T-cell (primary cell): ENCODE results near the gene ITSN1. TPM values are rescaled to one million over a fixed set of nuclear protein-coding genes. Genes with fewer than 3 reads are reported as not detected.

Experiments used
- ATAC-seq, 4 experiments: fragments of 200-7000 bp in 3 of 4; fragments of 150-1000 bp in 1 of 4; cut with Tn5 transposase; replicated peaks in 1 of 4; 1 replicate in 3 of 4; 2 replicates in 1 of 4; pipeline ENCODE4 v1.10.0; 2021; ENCODE audit warnings: moderate library complexity in 3 of 4, mild to moderate bottlenecking in 2 of 4, moderate number of reproducible peaks in 1 of 4
- CTCF ChIA-PET, 2 donors: fragments of 300-600 bp; sonication (Branson Sonifier 250); formaldehyde crosslinking; loops; one replicate each; lab custom pipeline; 2022; ENCODE audit warnings: antibody characterized with exemption in 2 of 2; lab: Charles Lee
- POLR2A ChIA-PET, 2 donors: fragments of 300-600 bp; sonication (Branson Sonifier 250); formaldehyde crosslinking; loops; one replicate each; lab custom pipeline; 2022; ENCODE audit warnings: antibody characterized with exemption in 2 of 2; lab: Charles Lee
- DNase-seq, 35 experiments: peaks; one replicate each; pipeline versions ENCODE4 v3.0.0 to v3.0.0-alpha.2; 2013 to 2023
- H3K27ac ChIP-seq: one replicate; pipeline ENCODE4 v1.5.1; 2013; ENCODE audit warnings: low read length
- H3K27me3 ChIP-seq, 2 experiments: replicated peaks in 1 of 2; 1 replicate in 1 of 2; 2 replicates in 1 of 2; pipeline versions ENCODE4 v1.6.1 to v1.7.0; 2013; ENCODE audit warnings: low read length in 1 of 2, mixed read lengths in 1 of 2; ENCODE audit not compliant: control insufficient read depth in 2 of 2, insufficient read depth in 2 of 2; ENCODE audit errors: extremely low read depth in 1 of 2
- H3K36me3 ChIP-seq, 2 donors: 1 replicate in 1 of 2; 2 replicates in 1 of 2; pipeline versions ENCODE4 v1.6.1 to v1.7.0; 2013; ENCODE audit warnings: low read length in 1 of 2; ENCODE audit not compliant: control insufficient read depth in 2 of 2, insufficient read depth in 1 of 2; ENCODE audit errors: extremely low read depth in 1 of 2
- H3K4me1 ChIP-seq, 2 experiments: 1 replicate in 1 of 2; 2 replicates in 1 of 2; pipeline versions ENCODE4 v1.6.1 to v1.7.0; 2013; ENCODE audit warnings: low read length in 2 of 2, mixed read lengths in 1 of 2; ENCODE audit not compliant: insufficient read depth in 2 of 2, control insufficient read depth in 1 of 2; ENCODE audit errors: extremely low read depth in 1 of 2
- H3K4me3 ChIP-seq, 2 donors: 1 replicate in 1 of 2; 2 replicates in 1 of 2; pipeline versions ENCODE4 v1.5.1 to v1.7.0; 2013; ENCODE audit warnings: mild to moderate bottlenecking in 2 of 2, low read length in 1 of 2, moderate library complexity in 1 of 2; ENCODE audit not compliant: control insufficient read depth in 1 of 2; ENCODE audit errors: extremely low read depth in 1 of 2
- H3K9me3 ChIP-seq: 2 replicates; pipeline ENCODE4 v1.7.0; 2013
- H3K27ac Mint-ChIP-seq, 2 donors: one replicate each; pipeline ENCODE4 v1.8.0; 2020 to 2021; ENCODE audit warnings: mild to moderate bottlenecking in 2 of 2, mixed read lengths in 2 of 2
- H3K27me3 Mint-ChIP-seq, 2 donors: one replicate each; pipeline ENCODE4 v1.8.0; 2021 to 2022; ENCODE audit warnings: mixed read lengths in 2 of 2
- H3K36me3 Mint-ChIP-seq: one replicate; pipeline ENCODE4 v1.8.0; 2021; ENCODE audit warnings: mixed read lengths
- H3K4me1 Mint-ChIP-seq, 3 donors: one replicate each; pipeline ENCODE4 v1.8.0; 2020 to 2022; ENCODE audit warnings: mixed read lengths in 3 of 3, mild to moderate bottlenecking in 1 of 3
- H3K4me3 Mint-ChIP-seq, 3 donors: one replicate each; pipeline ENCODE4 v1.8.0; 2020 to 2022; ENCODE audit warnings: mild to moderate bottlenecking in 3 of 3, mixed read lengths in 3 of 3, moderate library complexity in 3 of 3
- H3K9me3 Mint-ChIP-seq, 3 donors: one replicate each; pipeline ENCODE4 v1.8.0; 2020 to 2022; ENCODE audit warnings: mixed read lengths in 3 of 3
- WGBS: methylation state at CpG from one replicate; pipeline ENCODE4 v1.1.5; 2013; ENCODE audit warnings: missing lambda C conversion rate; ENCODE audit not compliant: insufficient coverage; 5-methylcytosine and 5-hydroxymethylcytosine counted together
- total RNA-seq, 35 experiments: library from RNA in 6 of 35; stranded (reverse) in 6 of 35; fragments of 120-200 nt in 1 of 35; gene quantifications; one replicate each; pipeline versions ENCODE4 v1.2.1 to v1.2.4 and lab custom pipeline; 2013 to 2026

The ITSN1 gene
- total RNA-seq, 5 donors from 2014 or later (not counting 1 experiment from before 2014, with no cell fraction given), result 2.3 to 3.9 (median 3.0) TPM

GRCh38 chr21:33839167-33839716, 196.9 kb downstream of the ITSN1 start:
- H3K9me3 Mint-ChIP-seq, result no peaks in the 10 kb centered on the region
- ChIA-PET CTCF (interaction anchor here in 1 of 2 donors (0.5 to 0.6 kb wide), 2 partner anchors 26 to 285 kb away, joined by 3 to 5 read pairs; no protein-coding TSS in a partner anchor), POLR2A (no interaction called here)
- no peak overlapping the region for H3K4me3 Mint-ChIP-seq
- Histone ChIP-seq H3K4me3 (no peak overlapping the region), H3K9me3 (no peaks in the 10 kb centered on the region), H3K36me3 (no peaks in the 10 kb centered on the region), H3K27me3 (no peaks in the 10 kb centered on the region), H3K27ac (no peak overlapping the region), H3K4me1 (no peaks in the 10 kb centered on the region)
- H3K27me3 Mint-ChIP-seq, result no peaks in the 10 kb centered on the region
- H3K4me1 Mint-ChIP-seq, result no peaks in the 10 kb centered on the region
- ATAC-seq (no peak), DNase-seq (no peak)
- H3K27ac Mint-ChIP-seq, result no peak overlapping the region
- 100% methylated on average over 2 of the region's 5 CpGs for WGBS
- H3K36me3 Mint-ChIP-seq, result no peaks in the 10 kb centered on the region

GRCh38 chr21:33839806-33840205, 197.5 kb downstream of the ITSN1 start:
- H3K27ac Mint-ChIP-seq, result no peak overlapping the region
- ChIA-PET CTCF (interaction anchor here in 1 of 2 donors (0.5 to 0.6 kb wide), 2 partner anchors 26 to 285 kb away, joined by 3 to 5 read pairs; no protein-coding TSS in a partner anchor), POLR2A (interaction anchor here in 1 of 2 donors (0.5 kb wide), 1 partner anchor 839 kb away, joined by 4 read pairs; no protein-coding TSS in a partner anchor)
- no peaks in the 10 kb centered on the region for H3K4me1 ChIP-seq
- no peaks in the 10 kb centered on the region for H3K27me3 Mint-ChIP-seq
- no peaks in the 10 kb centered on the region for H3K36me3 ChIP-seq
- DNase-seq (no peak), ATAC-seq (no peak)
- WGBS, result 94% methylated on average over 2 of the region's 5 CpGs
- H3K4me3 ChIP-seq, result no peak overlapping the region
- H3K27me3 ChIP-seq, result peaks cover 0 to 4% of the 10 kb centered on the region in 2 experiments
- no peaks in the 10 kb centered on the region for H3K36me3 Mint-ChIP-seq
- no peak overlapping the region for H3K4me3 Mint-ChIP-seq
- no peaks in the 10 kb centered on the region for H3K9me3 ChIP-seq
- H3K27ac ChIP-seq, result no peak overlapping the region
- no peaks in the 10 kb centered on the region for H3K4me1 Mint-ChIP-seq
- no peaks in the 10 kb centered on the region for H3K9me3 Mint-ChIP-seq

- no peaks in the 10 kb centered on the region for H3K9me3 ChIP-seq
- H3K27ac ChIP-seq, result no peak overlapping the region
- ChIA-PET POLR2A (no interaction called here), CTCF (no interaction called here)
- no peaks in the 10 kb centered on the region for H3K36me3 ChIP-seq
- Mint-ChIP-seq H3K36me3 (no peaks in the 10 kb centered on the region), H3K4me1 (no peaks in the 10 kb centered on the region), H3K27me3 (no peaks in the 10 kb centered on the region), H3K4me3 (no peak overlapping the region), H3K9me3 (peaks cover 0 to under 1% (median 0%) of the 10 kb centered on the region in 3 donors), H3K27ac (no peak overlapping the region)
- ATAC-seq, result no peak
- no CpG with 5 or more reads among the region's 5 CpGs for WGBS
- peaks cover 0 to 11% of the 10 kb centered on the region in 2 experiments for H3K27me3 ChIP-seq
- DNase-seq, result no peak
- H3K4me1 ChIP-seq, result no peaks in the 10 kb centered on the region
- no peak overlapping the region for H3K4me3 ChIP-seq
These were observed 198.5 kb downstream of the ITSN1 start for GRCh38 chr21:33840771-33841170.

GRCh38 chr21:33841561-33841960, 199.3 kb downstream of the ITSN1 start:
- no peaks in the 10 kb centered on the region for H3K4me1 Mint-ChIP-seq
- ATAC-seq, result no peak

GRCh38 chr21:33843216-33843615, 200.9 kb downstream of the ITSN1 start:
- no peaks in the 10 kb centered on the region for H3K4me1 ChIP-seq
- H3K4me1 Mint-ChIP-seq, result no peaks in the 10 kb centered on the region
- ChIA-PET CTCF (no interaction called here), POLR2A (interaction anchor here in 1 of 2 donors (0.6 kb wide), 1 partner anchor 39 kb away, joined by 3 read pairs; no protein-coding TSS in a partner anchor)
- ATAC-seq (no peak), DNase-seq (no peak)
- no peaks in the 10 kb centered on the region for H3K36me3 ChIP-seq
- H3K4me3 Mint-ChIP-seq, result no peak overlapping the region
- H3K36me3 Mint-ChIP-seq, result peaks cover 3% of the 10 kb centered on the region
- no peaks in the 10 kb centered on the region for H3K9me3 ChIP-seq
- H3K27me3 Mint-ChIP-seq, result no peaks in the 10 kb centered on the region
- H3K27ac ChIP-seq, result no peak overlapping the region
- peaks cover 7 to 12% (median 8%) of the 10 kb centered on the region in 3 donors for H3K9me3 Mint-ChIP-seq
- H3K27ac Mint-ChIP-seq, result no peak overlapping the region
- peaks cover 0 to 20% of the 10 kb centered on the region in 2 experiments for H3K27me3 ChIP-seq
- 80% methylated on average over 4 of the region's 6 CpGs for WGBS
- H3K4me3 ChIP-seq, result no peak overlapping the region

More at GRCh38 chr21:33841561-33841960, 199.3 kb downstream of the ITSN1 start:
- H3K9me3 ChIP-seq, result no peaks in the 10 kb centered on the region
- ChIA-PET CTCF (interaction anchor here in 1 of 2 donors (0.7 kb wide), 1 partner anchor 12 kb away, joined by 5 read pairs; no protein-coding TSS in a partner anchor), POLR2A (interaction anchor here (0.6 to 0.7 kb wide), 2 partner anchors 119 to 147 kb away, joined by 4 to 5 read pairs; no protein-coding TSS in a partner anchor)
- no peak overlapping the region for H3K4me3 ChIP-seq
- Mint-ChIP-seq H3K36me3 (peaks cover 3% of the 10 kb centered on the region), H3K27me3 (no peaks in the 10 kb centered on the region), H3K9me3 (peaks cover 6 to 8% (median 7%) of the 10 kb centered on the region in 3 donors), H3K27ac (no peak overlapping the region), H3K4me3 (no peak overlapping the region)
- no peak for DNase-seq
- peaks cover 0 to 15% of the 10 kb centered on the region in 2 experiments for H3K27me3 ChIP-seq
- no peak overlapping the region for H3K27ac ChIP-seq
- WGBS, result 100% methylated on average over 2 of the region's 7 CpGs
- H3K36me3 ChIP-seq, result no peaks in the 10 kb centered on the region
- H3K4me1 ChIP-seq, result no peaks in the 10 kb centered on the region

- Mint-ChIP-seq H3K27ac (no peak overlapping the region), H3K27me3 (no peaks in the 10 kb centered on the region), H3K9me3 (peaks cover 7 to 12% (median 8%) of the 10 kb centered on the region in 3 donors), H3K4me3 (no peak overlapping the region), H3K36me3 (peaks cover 3% of the 10 kb centered on the region), H3K4me1 (no peaks in the 10 kb centered on the region)
- ATAC-seq, result no peak
- H3K36me3 ChIP-seq, result no peaks in the 10 kb centered on the region
- peaks cover 0 to 24% of the 10 kb centered on the region in 2 experiments for H3K27me3 ChIP-seq
- no peak for DNase-seq
- ChIA-PET POLR2A (interaction anchor here in 1 of 2 donors (0.6 kb wide), 1 partner anchor 40 kb away, joined by 3 read pairs; no protein-coding TSS in a partner anchor), CTCF (no interaction called here)
- no peaks in the 10 kb centered on the region for H3K9me3 ChIP-seq
- WGBS, result 87% methylated on average over 20 of the region's 20 CpGs
- no peaks in the 10 kb centered on the region for H3K4me1 ChIP-seq
- H3K27ac ChIP-seq, result no peak overlapping the region
- no peak overlapping the region for H3K4me3 ChIP-seq
These were observed 202.0 kb downstream of the ITSN1 start for GRCh38 chr21:33844104-33844889.
